ENCODE measurements around the gene HAO1.
"Not testable (repeated sequence)": the region's sequence is repeated elsewhere in the genome, so short reads cannot be mapped to it uniquely, and the experiment has no call there.

Gene HAO1

GRCh38 chr20:7974785-7975435, 34.7 kb upstream of the HAO1 start:
- Histone ChIP-seq H3K9me3 (ENCODE audit: low read depth, low read length) (no peaks in the 10 kb centered on the region), H3K4me3 (no peak overlapping the region), H3K27ac (no peak overlapping the region), H3K9ac (ENCODE audit: insufficient read length) (no peak overlapping the region), H3K36me3 (ENCODE audit: insufficient read depth, low read length) (no peaks in the 10 kb centered on the region)
- no peak for DNase-seq (ENCODE audit: low read depth, low spot score)
- TF ChIP-seq FOXP2 (optimal IDR thresholded peaks at IDR 0.05; ENCODE audit: control extremely low read depth, extremely low read length, insufficient read depth) (no peak), EZH2 (IDR thresholded peaks at IDR 0.05) (no peak), POLR2AphosphoS5 (IDR thresholded peaks at IDR 0.05; ENCODE audit: borderline replicate concordance, low read depth, low read length) (no peak)

- H3K4me3 ChIP-seq = no peak overlapping the region
- TF ChIP-seq POLR2AphosphoS5 (IDR thresholded peaks at IDR 0.05; ENCODE audit: borderline replicate concordance, low read depth, low read length) = no peak
- no peak for TF ChIP-seq EZH2 (IDR thresholded peaks at IDR 0.05)
- TF ChIP-seq FOXP2 (optimal IDR thresholded peaks at IDR 0.05; ENCODE audit: control extremely low read depth, extremely low read length, insufficient read depth) = no peak
- no peaks in the 10 kb centered on the region for H3K9me3 ChIP-seq (ENCODE audit: low read depth, low read length)
- H3K36me3 ChIP-seq (ENCODE audit: insufficient read depth, low read length) = no peaks in the 10 kb centered on the region
- no peak for DNase-seq (ENCODE audit: low read depth, low spot score)
- no peak overlapping the region for H3K27ac ChIP-seq
- no peak overlapping the region for H3K9ac ChIP-seq (ENCODE audit: insufficient read length)
These were observed 31.4 kb upstream of the HAO1 start for GRCh38 chr20:7971536-7972280.

- TF ChIP-seq POLR2AphosphoS5 (IDR thresholded peaks at IDR 0.05; ENCODE audit: borderline replicate concordance, low read depth, low read length) (no peak), FOXP2 (optimal IDR thresholded peaks at IDR 0.05; ENCODE audit: control extremely low read depth, extremely low read length, insufficient read depth) (no peak), EZH2 (IDR thresholded peaks at IDR 0.05) (no peak)
- Histone ChIP-seq H3K9me3 (ENCODE audit: low read depth, low read length) (no peaks in the 10 kb centered on the region), H3K4me3 (no peak overlapping the region), H3K9ac (ENCODE audit: insufficient read length) (no peak overlapping the region), H3K27ac (no peak overlapping the region), H3K36me3 (ENCODE audit: insufficient read depth, low read length) (no peaks in the 10 kb centered on the region)
- DNase-seq (ENCODE audit: low read depth, low spot score) = no peak
These were observed 27.1 kb upstream of the HAO1 start for GRCh38 chr20:7967199-7967844.

GRCh38 chr20:7966176-7966575, 25.9 kb upstream of the HAO1 start:
- Histone ChIP-seq H3K27ac (no peak overlapping the region), H3K4me3 (no peak overlapping the region), H3K9me3 (ENCODE audit: low read depth, low read length) (no peaks in the 10 kb centered on the region), H3K36me3 (ENCODE audit: insufficient read depth, low read length) (no peaks in the 10 kb centered on the region), H3K9ac (ENCODE audit: insufficient read length) (no peak overlapping the region)
- DNase-seq (ENCODE audit: low read depth, low spot score) = no peak
- TF ChIP-seq POLR2AphosphoS5 (IDR thresholded peaks at IDR 0.05; ENCODE audit: borderline replicate concordance, low read depth, low read length) (no peak), FOXP2 (optimal IDR thresholded peaks at IDR 0.05; ENCODE audit: control extremely low read depth, extremely low read length, insufficient read depth) (no peak), EZH2 (IDR thresholded peaks at IDR 0.05) (no peak)

DNA sequence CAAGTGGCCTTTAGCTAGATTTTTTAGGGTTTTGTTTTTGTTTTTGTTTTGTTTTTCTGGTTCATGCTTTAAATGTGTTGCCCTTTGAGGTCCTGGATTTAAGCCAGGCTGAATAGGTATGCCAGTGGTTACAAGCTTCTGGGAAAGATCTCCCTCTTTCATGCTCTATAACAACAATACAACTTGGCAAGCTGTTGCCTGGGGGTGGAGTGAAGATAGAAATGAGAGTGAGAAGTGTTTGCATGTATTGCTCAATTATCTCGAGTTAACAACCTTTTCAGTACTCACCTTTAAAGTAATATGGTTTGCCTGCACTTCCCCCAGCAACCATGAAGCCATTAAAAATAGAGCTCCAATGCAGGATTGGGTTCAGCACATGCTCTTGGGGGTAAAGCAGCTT, 19.2 kb upstream of the HAO1 start:
- no peak for TF ChIP-seq POLR2AphosphoS5 (IDR thresholded peaks at IDR 0.05; ENCODE audit: borderline replicate concordance, low read depth, low read length)
- TF ChIP-seq FOXP2 (optimal IDR thresholded peaks at IDR 0.05; ENCODE audit: control extremely low read depth, extremely low read length, insufficient read depth) = no peak
- no peak for TF ChIP-seq EZH2 (IDR thresholded peaks at IDR 0.05)
- DNase-seq (ENCODE audit: low read depth, low spot score) = no peak
- H3K27ac ChIP-seq = no peak overlapping the region
- no peaks in the 10 kb centered on the region for H3K36me3 ChIP-seq (ENCODE audit: insufficient read depth, low read length)
- H3K9me3 ChIP-seq (ENCODE audit: low read depth, low read length) = no peaks in the 10 kb centered on the region
- H3K4me3 ChIP-seq = no peak overlapping the region
- H3K9ac ChIP-seq (ENCODE audit: insufficient read length) = no peak overlapping the region

DNA sequence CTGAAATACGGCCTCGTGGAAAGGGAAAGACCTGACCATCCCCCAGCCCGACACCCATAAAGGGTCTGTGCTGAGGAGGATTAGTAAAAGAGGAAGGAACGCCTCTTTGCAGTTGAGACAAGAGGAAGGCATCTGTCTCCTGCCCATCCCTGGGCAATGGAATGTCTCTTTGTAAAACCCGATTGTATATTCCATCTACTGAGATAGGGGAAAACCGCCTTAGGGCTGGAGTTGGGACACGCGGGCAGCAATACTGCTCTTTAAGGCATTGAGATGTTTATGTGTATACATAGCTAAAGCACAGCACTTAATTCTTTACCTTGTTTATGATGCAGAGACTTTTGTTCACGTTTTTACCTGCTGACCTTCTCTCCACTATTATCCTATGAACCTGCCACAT, 16.3 kb upstream of the HAO1 start:
- H3K4me3 ChIP-seq; H3K36me3 ChIP-seq (ENCODE audit: insufficient read depth, low read length); H3K27ac ChIP-seq; DNase-seq (ENCODE audit: low read depth, low spot score); H3K9me3 ChIP-seq (ENCODE audit: low read depth, low read length); H3K9ac ChIP-seq (ENCODE audit: insufficient read length): not testable (repeated sequence)

- TF ChIP-seq FOXP2 (optimal IDR thresholded peaks at IDR 0.05; ENCODE audit: control extremely low read depth, extremely low read length, insufficient read depth) = no peak
- TF ChIP-seq POLR2AphosphoS5 (IDR thresholded peaks at IDR 0.05; ENCODE audit: borderline replicate concordance, low read depth, low read length) = no peak
- TF ChIP-seq EZH2 (IDR thresholded peaks at IDR 0.05) = no peak
- no peak overlapping the region for H3K9ac ChIP-seq (ENCODE audit: insufficient read length)
- no peak overlapping the region for H3K27ac ChIP-seq
- H3K9me3 ChIP-seq (ENCODE audit: low read depth, low read length) = no peaks in the 10 kb centered on the region
- no peak overlapping the region for H3K4me3 ChIP-seq
- H3K36me3 ChIP-seq (ENCODE audit: insufficient read depth, low read length) = no peaks in the 10 kb centered on the region
- no peak for DNase-seq (ENCODE audit: low read depth, low spot score)
These were observed 10.1 kb upstream of the HAO1 start for GRCh38 chr20:7950387-7950786.

- Histone ChIP-seq H3K4me3 (no peak overlapping the region), H3K27ac (no peak overlapping the region), H3K9ac (ENCODE audit: insufficient read length) (no peak overlapping the region), H3K9me3 (ENCODE audit: low read depth, low read length) (no peaks in the 10 kb centered on the region), H3K36me3 (ENCODE audit: insufficient read depth, low read length) (no peaks in the 10 kb centered on the region)
- no peak for TF ChIP-seq FOXP2 (optimal IDR thresholded peaks at IDR 0.05; ENCODE audit: control extremely low read depth, extremely low read length, insufficient read depth)
- no peak for TF ChIP-seq EZH2 (IDR thresholded peaks at IDR 0.05)
- no peak for TF ChIP-seq POLR2AphosphoS5 (IDR thresholded peaks at IDR 0.05; ENCODE audit: borderline replicate concordance, low read depth, low read length)
- no peak for DNase-seq (ENCODE audit: low read depth, low spot score)
These were observed 3.6 kb upstream of the HAO1 start for GRCh38 chr20:7943891-7944290.
